ENCODE results near the gene TMOD2. TPM values are rescaled to one million over a fixed set of nuclear protein-coding genes. Genes with fewer than 3 reads are reported as not detected.

Gene TMOD2
- total and polyA plus RNA-seq, 2 experiments from 2014 or later: 4.6 to 5.9 TPM

- H3K27ac ChIP-seq: no peak overlapping the region
- no peaks in the 10 kb centered on the region for H3K4me1 ChIP-seq (ENCODE audit: insufficient read depth)
- no peaks in the 10 kb centered on the region for H3K9me3 ChIP-seq (ENCODE audit: low read depth)
- no peak overlapping the region for H2AFZ ChIP-seq
- in situ Hi-C loops (cut with MboI): no loop called here
- H3K79me2 ChIP-seq (ENCODE audit: insufficient read depth): no peaks in the 10 kb centered on the region
- H3K4me3 ChIP-seq: no peak overlapping the region
- H3K4me2 ChIP-seq (ENCODE audit: unreplicated experiment): no peak overlapping the region
- H3F3A ChIP-seq (ENCODE audit: insufficient read depth): peaks cover 3% of the 10 kb centered on the region; the same call in 1 of the 2 replicates
- H3K27me3 ChIP-seq (replicated peaks; ENCODE audit: insufficient read depth): no peaks in the 10 kb centered on the region
- peak; percentile 80 for DNase-seq
- H3K9me2 ChIP-seq (ENCODE audit: insufficient read depth): no peaks in the 10 kb centered on the region
- H3K9ac ChIP-seq: no peak overlapping the region
- H3K36me3 ChIP-seq (ENCODE audit: low read depth): peaks cover 2% of the 10 kb centered on the region; the same call in 1 of the 2 replicates
- H4K20me1 ChIP-seq (ENCODE audit: insufficient read depth): no peaks in the 10 kb centered on the region
- 45 to 48% methylated on average over 6 of the region's 6 CpGs for WGBS, 2 experiments (ENCODE audit: low coverage in 1 of 2, low lambda C conversion rate in 2 of 2, missing lambda C conversion rate in 2 of 2)
- TF ChIP-seq EZH2phosphoT487 (IDR thresholded peaks at IDR 0.05; ENCODE audit: insufficient read depth, low read depth) (no peak), EZH2 (IDR thresholded peaks at IDR 0.05; ENCODE audit: insufficient read depth, poor library complexity, severe bottlenecking) (no peak)
Observed at GRCh38 chr15:51776952-51777569, 25.7 kb downstream of the TMOD2 start.

- H3K27ac ChIP-seq: no peak overlapping the region
- peaks cover 8% of the 10 kb centered on the region; the same call in 1 of the 2 replicates for H3K36me3 ChIP-seq (ENCODE audit: low read depth)
- no peaks in the 10 kb centered on the region for H3K27me3 ChIP-seq (replicated peaks; ENCODE audit: insufficient read depth)
- TF ChIP-seq EZH2 (IDR thresholded peaks at IDR 0.05; ENCODE audit: insufficient read depth, poor library complexity, severe bottlenecking): no peak
- TF ChIP-seq EZH2phosphoT487 (IDR thresholded peaks at IDR 0.05; ENCODE audit: insufficient read depth, low read depth): no peak
- WGBS, 2 experiments (ENCODE audit: low coverage in 1 of 2, low lambda C conversion rate in 2 of 2, missing lambda C conversion rate in 2 of 2): 36 to 43% methylated on average over 1 of the region's 1 CpG
- in situ Hi-C loops (cut with MboI): no loop called here
- peak; percentile 39 for DNase-seq
- no peak overlapping the region for H3K4me3 ChIP-seq
- H3K79me2 ChIP-seq (ENCODE audit: insufficient read depth): no peaks in the 10 kb centered on the region
- H3K9ac ChIP-seq: no peak overlapping the region
- no peaks in the 10 kb centered on the region for H3K9me2 ChIP-seq (ENCODE audit: insufficient read depth)
- H3K9me3 ChIP-seq (ENCODE audit: low read depth): no peaks in the 10 kb centered on the region
- H3F3A ChIP-seq (ENCODE audit: insufficient read depth): peaks cover 3% of the 10 kb centered on the region; the same call in 1 of the 2 replicates
- no peak overlapping the region for H3K4me2 ChIP-seq (ENCODE audit: unreplicated experiment)
- no peaks in the 10 kb centered on the region for H4K20me1 ChIP-seq (ENCODE audit: insufficient read depth)
- H3K4me1 ChIP-seq (ENCODE audit: insufficient read depth): no peaks in the 10 kb centered on the region
- no peak overlapping the region for H2AFZ ChIP-seq
Observed at GRCh38 chr15:51780636-51781035, 29.2 kb downstream of the TMOD2 start.

- Histone ChIP-seq H3K9me3 (ENCODE audit: low read depth) (no peaks in the 10 kb centered on the region), H3K4me2 (ENCODE audit: unreplicated experiment) (no peak overlapping the region), H3F3A (ENCODE audit: insufficient read depth) (peaks cover 3% of the 10 kb centered on the region; the same call in 1 of the 2 replicates), H3K27me3 (replicated peaks; ENCODE audit: insufficient read depth) (no peaks in the 10 kb centered on the region), H3K9ac (no peak overlapping the region), H2AFZ (no peak overlapping the region), H3K4me3 (no peak overlapping the region), H3K4me1 (ENCODE audit: insufficient read depth) (no peaks in the 10 kb centered on the region), H4K20me1 (ENCODE audit: insufficient read depth) (no peaks in the 10 kb centered on the region), H3K79me2 (ENCODE audit: insufficient read depth) (no peaks in the 10 kb centered on the region), H3K27ac (no peak overlapping the region), H3K36me3 (ENCODE audit: low read depth) (peaks cover 8% of the 10 kb centered on the region; the same call in 1 of the 2 replicates), H3K9me2 (ENCODE audit: insufficient read depth) (no peaks in the 10 kb centered on the region)
- 70 to 74% methylated on average over 2 of the region's 2 CpGs for WGBS, 2 experiments (ENCODE audit: low coverage in 1 of 2, low lambda C conversion rate in 2 of 2, missing lambda C conversion rate in 2 of 2)
- TF ChIP-seq EZH2 (IDR thresholded peaks at IDR 0.05; ENCODE audit: insufficient read depth, poor library complexity, severe bottlenecking) (no peak), EZH2phosphoT487 (IDR thresholded peaks at IDR 0.05; ENCODE audit: insufficient read depth, low read depth) (no peak)
- DNase-seq: no peak
- in situ Hi-C loops (cut with MboI): no loop called here
Observed at GRCh38 chr15:51781506-51781905, 30.1 kb downstream of the TMOD2 start.

- peak; percentile 6 for DNase-seq
Observed at GRCh38 chr15:51782357-51782896, 31.0 kb downstream of the TMOD2 start.

More at GRCh38 chr15:51782357-51782896, 31.0 kb downstream of the TMOD2 start:
- Histone ChIP-seq H3K36me3 (ENCODE audit: low read depth) (peaks cover 8% of the 10 kb centered on the region; the same call in 1 of the 2 replicates), H3K9me3 (ENCODE audit: low read depth) (no peaks in the 10 kb centered on the region), H3K9me2 (ENCODE audit: insufficient read depth) (no peaks in the 10 kb centered on the region), H3K27me3 (replicated peaks; ENCODE audit: insufficient read depth) (no peaks in the 10 kb centered on the region), H3K4me1 (ENCODE audit: insufficient read depth) (no peaks in the 10 kb centered on the region), H3K4me3 (no peak overlapping the region), H3K9ac (no peak overlapping the region), H2AFZ (no peak overlapping the region), H3K27ac (no peak overlapping the region), H3F3A (ENCODE audit: insufficient read depth) (0 out of 2 replicates have a peak, but pooled peaks cover under 1% of the 10 kb centered on the region), H3K4me2 (ENCODE audit: unreplicated experiment) (no peak overlapping the region), H3K79me2 (ENCODE audit: insufficient read depth) (no peaks in the 10 kb centered on the region), H4K20me1 (ENCODE audit: insufficient read depth) (no peaks in the 10 kb centered on the region)
- WGBS, 2 experiments (ENCODE audit: low coverage in 1 of 2, low lambda C conversion rate in 2 of 2, missing lambda C conversion rate in 2 of 2): 84 to 88% methylated on average over 7 of the region's 7 CpGs
- no peak for TF ChIP-seq EZH2phosphoT487 (IDR thresholded peaks at IDR 0.05; ENCODE audit: insufficient read depth, low read depth)
- no peak for TF ChIP-seq EZH2 (IDR thresholded peaks at IDR 0.05; ENCODE audit: insufficient read depth, poor library complexity, severe bottlenecking)
- in situ Hi-C loops (cut with MboI): no loop called here
